Ecto neural progenitor cell (in vitro differentiated cells): ENCODE measurements around the gene TTF2.
A peak's percentile ranks its signal among the peaks of the same experiment; 100 is the strongest.
"Not testable (repeated sequence)": the region's sequence is repeated elsewhere in the genome, so short reads cannot be mapped to it uniquely, and the experiment has no call there.

ENCODE experiments used
- DNase-seq: peaks from one replicate; pipeline ENCODE4 v3.0.0-alpha.2; 2018; ENCODE audit warnings: low spot score

The TTF2 gene

GRCh38 chr1:117093870-117094621, 33.9 kb downstream of the TTF2 start:
- no peak for DNase-seq

- no peak for DNase-seq
Measured at GRCh38 chr1:117094841-117095604, 34.9 kb downstream of the TTF2 start.

- no peak for DNase-seq
Measured at GRCh38 chr1:117096951-117097408, 36.9 kb downstream of the TTF2 start.

DNA sequence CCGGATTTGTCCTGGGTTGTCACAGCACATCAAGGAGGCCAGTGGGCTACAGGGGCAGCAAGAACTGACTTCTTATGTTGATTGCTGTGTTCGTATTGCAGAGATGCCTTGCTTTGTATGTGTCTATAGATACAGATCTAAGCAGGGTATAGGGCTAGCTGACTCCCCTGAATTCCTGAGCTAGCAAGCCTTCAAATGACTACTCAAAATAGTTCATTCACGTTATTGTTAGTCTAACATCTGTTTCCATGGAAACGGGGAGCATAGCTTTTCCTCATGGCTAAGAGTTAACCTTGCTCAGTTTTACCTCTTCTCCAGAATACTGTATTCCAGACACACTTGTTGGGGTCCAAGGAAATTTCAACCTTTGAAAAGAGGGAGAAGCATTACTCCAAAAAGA, 37.3 kb downstream of the TTF2 start:
- DNase-seq, result no peak

GRCh38 chr1:117098287-117098890, 38.3 kb downstream of the TTF2 start:
- no peak for DNase-seq

DNA sequence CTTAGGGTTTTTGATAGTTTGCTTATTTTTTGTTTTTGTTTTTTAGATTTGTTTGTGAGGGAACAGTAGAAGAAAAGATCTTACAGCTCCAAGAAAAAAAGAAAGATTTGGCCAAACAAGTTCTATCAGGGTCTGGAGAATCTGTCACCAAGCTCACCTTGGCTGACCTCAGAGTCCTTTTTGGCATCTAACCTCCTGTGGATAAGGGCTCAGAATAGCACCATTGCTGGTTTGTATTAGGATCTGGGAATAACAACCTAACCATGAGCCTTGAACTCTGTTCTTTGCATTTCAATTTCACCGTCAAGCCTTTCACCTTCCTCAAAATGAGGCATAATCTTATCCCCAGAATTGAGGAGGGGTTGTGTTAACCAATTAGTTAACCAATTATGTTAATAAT, 41.2 kb downstream of the TTF2 start:
- DNase-seq, result no peak

DNA sequence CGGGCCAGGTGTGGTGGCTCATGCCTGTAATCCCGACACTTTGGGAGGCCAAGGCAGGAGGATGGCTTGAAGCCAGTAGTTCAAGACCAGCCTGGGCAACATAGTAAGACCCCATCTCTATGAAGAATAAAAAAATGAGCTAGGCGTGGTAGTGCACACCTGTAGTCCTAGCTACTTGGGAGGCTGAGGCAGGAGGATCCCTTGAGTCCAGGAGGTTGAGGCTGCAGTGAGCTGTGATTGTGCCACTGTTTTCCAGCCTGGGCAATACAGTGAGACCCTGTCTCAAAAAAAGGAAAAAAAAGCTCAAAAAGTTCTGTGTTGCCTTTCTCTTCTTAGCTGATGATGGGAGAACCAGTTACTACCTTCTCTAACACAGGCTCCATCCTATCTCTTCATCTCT, 41.7 kb downstream of the TTF2 start:
- not testable (repeated sequence) for DNase-seq

- DNase-seq, result no peak
Measured at GRCh38 chr1:117104986-117105385, 44.9 kb downstream of the TTF2 start.

- no peak for DNase-seq
Measured at GRCh38 chr1:117105722-117106121, 45.6 kb downstream of the TTF2 start.

GRCh38 chr1:117106478-117106877, 46.4 kb downstream of the TTF2 start:
- DNase-seq, result no peak

GRCh38 chr1:117107364-117107763, 47.2 kb downstream of the TTF2 start:
- DNase-seq, result no peak

DNA sequence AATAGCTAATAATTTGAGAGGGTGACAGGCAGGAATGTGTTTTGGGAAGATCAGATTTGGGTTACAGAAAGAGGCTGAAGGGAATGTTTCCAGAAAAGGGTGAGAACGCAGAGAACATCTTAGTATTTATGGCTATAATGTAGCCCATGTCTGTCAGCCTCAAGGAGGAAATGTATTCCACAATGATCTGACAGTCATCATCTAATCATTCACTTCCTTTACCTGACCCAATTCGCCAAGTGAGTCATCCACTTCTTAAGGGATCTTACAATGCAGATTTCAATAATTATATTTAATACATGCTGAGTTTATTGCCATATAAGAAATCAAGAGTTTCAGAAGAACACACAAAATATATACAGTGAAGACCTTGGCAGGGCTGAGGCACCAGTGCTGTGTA, 50.6 kb downstream of the TTF2 start:
- no peak for DNase-seq

- DNase-seq, result no peak
Measured at GRCh38 chr1:117112047-117112717, 52.1 kb downstream of the TTF2 start.

DNA sequence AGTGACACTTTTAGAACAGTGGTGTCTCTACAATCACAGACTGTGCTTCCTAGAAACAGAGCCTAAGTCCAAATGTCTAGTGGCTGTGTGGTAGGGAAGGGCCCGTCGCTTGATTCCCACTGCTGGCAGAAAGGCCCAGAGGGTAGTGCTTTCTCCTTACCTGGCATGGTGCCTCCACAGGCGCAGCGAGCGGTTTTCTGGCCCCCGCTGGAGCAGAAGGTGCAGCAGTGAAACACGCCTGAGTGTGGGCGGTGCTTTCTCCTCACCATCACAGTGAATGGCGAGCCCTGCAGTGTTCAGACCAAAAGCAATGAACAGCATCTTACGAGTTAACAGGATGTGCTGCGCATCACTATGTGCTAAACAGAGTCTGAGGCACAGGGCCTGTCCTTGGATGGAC, 53.1 kb downstream of the TTF2 start:
- no peak for DNase-seq

- DNase-seq, result no peak
Measured at GRCh38 chr1:117114877-117115276, 54.8 kb downstream of the TTF2 start.

- no peak for DNase-seq
Measured at GRCh38 chr1:117116090-117116783, 56.1 kb downstream of the TTF2 start.

- DNase-seq, result no peak
Measured at GRCh38 chr1:117116784-117117130, 56.6 kb downstream of the TTF2 start.

DNA sequence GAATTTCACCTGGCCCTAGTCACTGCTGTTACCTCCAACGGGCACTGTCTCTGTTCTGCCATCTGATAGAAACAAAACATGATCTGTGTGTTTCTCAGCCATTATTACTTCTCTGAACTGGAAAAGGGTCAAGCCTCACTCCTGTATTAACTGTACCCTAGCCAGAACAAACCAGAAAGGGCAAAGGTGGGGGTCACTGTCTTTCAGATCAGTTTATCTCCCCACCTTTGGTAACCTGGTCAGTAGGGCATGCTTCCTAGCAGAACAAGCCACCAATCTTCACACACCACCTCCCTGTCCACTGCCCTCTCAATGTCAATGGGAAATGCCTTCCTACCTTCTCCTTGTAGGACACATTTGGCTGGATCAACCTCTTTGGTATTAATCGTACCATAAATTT, 57.6 kb downstream of the TTF2 start:
- DNase-seq, result no peak

DNA sequence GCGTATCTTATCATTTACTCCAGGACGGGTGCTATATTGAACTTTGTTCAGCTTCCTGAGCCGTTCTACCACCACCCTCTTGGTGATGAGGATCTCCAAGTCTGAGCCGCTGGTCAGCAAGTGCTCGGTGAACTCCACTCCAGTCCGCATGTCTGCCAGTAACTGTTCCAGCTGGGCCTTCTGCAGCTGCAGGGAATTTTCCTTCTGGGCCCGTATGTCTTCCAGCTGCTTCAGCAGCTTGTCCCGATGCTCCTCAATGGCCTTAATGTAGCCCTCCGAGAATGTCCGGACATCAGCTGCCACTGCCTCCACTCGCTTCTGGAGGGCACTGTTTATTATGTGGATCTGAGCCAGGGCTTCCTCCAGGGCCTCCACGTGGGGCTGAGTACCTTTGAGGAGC, 58.0 kb downstream of the TTF2 start:
- DNase-seq, result no peak

- DNase-seq, result not testable (repeated sequence)
Measured at GRCh38 chr1:117119144-117119543, 59.0 kb downstream of the TTF2 start.

GRCh38 chr1:117120774-117121588, 60.9 kb downstream of the TTF2 start:
- DNase-seq, result peak; percentile 55
